HG03175 (cell line): ENCODE results near the gene TBC1D2.

Experiments used
- ATAC-seq: cut with Tn5 transposase; IDR thresholded peaks from one replicate; pipeline ENCODE4 v1.9.1; 2021; ENCODE audit warnings: mild to moderate bottlenecking, moderate library complexity; ENCODE audit not compliant: unreplicated experiment

Gene TBC1D2

DNA sequence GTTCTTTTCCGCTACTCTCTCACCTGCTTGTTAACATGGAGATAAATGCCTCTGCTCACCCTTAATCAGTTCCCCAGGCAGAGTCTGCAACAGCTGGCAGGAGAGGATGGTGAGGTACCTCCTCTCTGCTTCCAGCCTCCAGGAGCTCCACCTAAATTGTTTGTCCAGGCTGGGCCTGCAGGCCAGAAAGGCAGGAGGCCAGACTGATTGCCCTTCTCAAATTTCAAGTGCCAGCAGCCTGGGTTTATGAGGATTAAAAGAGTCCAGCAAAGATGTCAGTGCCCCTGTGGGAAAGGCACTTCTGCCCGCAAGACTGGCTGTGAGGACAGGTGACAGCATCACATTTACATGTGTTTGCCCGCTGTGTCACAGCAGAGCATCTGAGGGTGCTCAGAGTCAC lies 82.8 kb downstream of the TBC1D2 start:
- ATAC-seq, result no peak

DNA sequence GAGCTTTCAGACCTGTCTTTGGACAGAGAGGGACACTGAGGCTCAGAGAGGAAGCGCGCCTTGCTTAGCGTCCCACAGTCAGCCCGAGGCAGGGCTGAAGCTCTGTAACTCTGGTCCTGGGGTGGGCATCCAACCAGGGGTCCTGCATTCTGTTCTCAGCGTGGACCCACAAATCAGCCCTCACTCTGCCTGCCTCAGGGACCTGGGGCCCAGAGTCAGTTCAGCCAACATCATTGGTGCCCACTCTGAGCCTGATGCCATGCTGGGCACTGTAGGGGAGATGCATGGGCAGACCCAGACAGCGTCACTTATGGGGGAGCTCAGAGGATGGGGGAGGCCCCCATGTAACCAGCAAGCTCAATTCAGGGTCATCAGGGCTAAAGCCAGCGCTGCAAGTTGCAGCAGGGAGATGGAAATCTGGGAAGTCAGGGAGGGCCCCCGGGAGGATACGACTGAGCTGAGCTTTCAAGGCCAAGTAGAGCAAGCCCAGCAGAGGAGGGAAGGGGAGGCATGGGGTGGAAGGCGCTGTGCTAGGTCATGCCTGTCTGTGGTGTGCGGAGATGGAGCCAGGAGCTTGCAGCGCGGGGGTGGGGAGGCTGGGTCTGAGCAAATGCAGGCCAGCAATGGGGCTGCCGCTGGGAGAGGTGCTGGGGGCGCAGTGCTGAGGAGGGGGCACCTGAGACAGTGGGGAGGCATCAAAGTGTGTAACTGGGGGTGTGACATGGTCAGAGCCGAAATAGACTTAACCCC lies 84.1 kb downstream of the TBC1D2 start:
- ATAC-seq, result no peak

DNA sequence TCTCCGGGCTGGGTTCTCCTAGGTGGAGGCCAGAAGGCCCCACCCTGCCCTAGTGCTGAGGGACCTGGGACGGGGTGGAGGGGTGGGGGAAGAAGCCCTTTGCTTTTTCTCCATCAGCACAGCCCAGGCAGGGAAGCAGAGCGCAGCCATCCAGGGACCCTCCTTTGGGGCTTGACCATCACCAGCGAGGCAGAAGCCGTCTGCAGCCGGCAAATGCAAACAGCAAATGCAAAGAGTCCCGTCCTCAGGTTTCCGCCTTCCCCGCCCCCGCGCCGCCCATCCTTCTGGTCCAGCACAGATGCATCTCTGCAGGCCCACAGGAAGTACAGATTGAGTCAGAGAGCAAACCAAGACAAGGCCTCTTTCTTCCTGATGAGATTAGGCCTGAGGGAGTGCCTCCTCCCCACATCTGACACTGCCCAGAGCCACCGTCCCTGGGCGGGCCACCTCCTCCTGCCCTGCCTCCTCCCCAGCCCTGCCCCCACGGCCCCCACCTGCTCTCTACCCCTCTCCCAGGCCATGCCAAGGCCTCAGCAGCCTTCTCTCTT lies 86.4 kb downstream of the TBC1D2 start:
- peak; percentile 99 for ATAC-seq

DNA sequence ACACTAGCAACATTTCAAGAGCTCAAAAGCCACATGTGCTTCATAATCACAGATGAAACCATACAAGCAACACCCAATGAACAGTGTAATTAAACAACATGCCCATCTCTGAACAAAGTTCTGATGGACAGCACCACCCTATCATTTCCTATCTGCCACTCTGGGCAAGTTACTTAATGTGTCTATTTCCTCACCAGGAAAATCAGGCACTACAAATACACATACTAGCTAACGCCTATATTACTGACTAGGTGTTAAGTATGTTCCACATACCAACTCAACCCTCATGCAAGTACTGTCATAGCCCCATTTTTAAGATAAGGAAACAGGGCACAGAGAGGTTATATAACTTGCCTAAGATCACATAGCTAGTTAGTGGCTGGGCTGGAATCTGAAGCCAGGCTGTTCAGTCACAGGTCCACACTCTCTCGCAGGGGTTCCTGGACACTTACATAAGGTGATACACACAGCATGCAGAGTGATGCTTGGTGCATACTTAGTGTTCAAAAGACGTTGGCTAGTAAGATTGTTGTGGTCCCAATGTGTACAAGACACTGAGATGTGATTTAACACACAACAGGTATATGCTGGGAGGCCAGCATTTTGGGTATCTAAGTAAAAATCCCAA lies 87.2 kb downstream of the TBC1D2 start:
- ATAC-seq, result no peak

DNA sequence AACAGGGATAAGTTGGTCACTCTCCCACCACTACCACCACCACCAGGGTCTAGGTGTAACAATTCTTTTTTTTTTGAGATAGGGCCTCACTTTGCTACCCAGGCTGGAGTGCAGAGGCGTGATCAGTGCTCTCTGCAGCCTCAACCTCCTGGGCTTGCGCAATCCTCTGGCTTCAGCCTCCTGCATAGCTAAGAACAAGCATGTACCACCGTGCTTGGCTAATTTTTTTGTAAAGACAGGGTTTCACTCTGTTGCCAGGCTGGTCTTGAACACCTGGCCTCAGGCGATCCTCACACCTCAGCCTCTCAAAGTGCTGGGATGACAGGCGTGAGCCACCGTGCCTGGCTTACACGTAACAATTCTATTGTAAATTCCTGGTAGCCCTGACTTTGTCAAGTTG lies 90.5 kb downstream of the TBC1D2 start:
- ATAC-seq, result no peak

DNA sequence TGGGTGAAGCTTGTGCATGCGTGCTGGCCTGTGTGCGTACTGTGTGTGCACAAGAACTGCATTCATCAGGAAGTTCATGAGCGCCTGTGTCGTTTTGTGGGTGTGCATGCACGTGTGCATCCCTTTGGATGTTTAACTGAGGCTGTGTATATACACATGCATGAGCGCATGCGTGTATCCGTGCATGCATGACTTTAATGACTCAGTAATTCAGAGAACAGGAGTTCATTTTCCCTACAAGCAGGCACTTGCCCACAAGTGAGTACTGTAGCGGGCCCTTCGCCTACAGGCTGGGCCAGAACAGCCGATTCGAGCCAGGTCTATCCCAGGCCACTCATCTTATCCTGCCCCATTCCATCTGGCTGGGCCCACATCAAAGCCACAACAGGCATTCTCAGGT lies 92.8 kb downstream of the TBC1D2 start:
- no peak for ATAC-seq

DNA sequence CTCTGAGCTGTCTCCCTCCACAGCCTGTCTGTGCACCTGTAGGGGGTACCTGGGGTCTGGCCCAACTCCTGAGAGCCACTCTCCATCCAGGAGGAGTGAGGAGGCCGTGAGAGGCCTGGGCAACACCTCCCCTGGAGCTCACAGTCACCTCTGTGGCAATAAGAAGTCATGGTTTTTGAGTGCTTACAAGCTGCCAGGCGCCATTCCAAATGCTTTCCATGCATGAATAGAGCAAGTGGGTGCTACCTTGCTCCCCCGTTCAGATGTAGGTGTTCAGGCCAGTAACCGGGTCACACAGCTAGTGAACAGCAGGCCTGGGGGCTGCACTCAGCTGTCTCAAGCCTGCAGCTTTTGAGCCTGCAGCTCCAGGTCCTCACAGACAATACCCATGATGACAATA lies 93.6 kb downstream of the TBC1D2 start:
- ATAC-seq, result no peak

DNA sequence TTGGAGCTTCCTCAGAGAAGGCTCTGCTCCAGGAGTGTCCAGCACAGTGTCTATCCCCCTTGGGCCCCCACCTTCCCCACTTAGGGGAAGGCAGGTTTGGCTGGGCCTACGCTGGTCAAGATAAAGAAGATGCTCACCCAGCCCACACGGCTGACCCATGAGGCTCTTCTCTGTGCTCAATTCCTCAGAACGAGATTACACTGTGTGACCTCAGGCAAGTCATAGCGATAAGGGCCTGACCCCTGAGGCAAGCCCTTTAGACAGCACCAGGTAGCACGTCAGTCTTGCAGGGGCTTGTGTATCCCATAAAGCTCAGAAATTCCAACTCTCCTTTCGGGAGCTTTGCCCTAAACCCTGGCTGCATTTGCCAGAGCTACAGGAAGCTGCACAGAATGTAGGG lies 95.7 kb downstream of the TBC1D2 start:
- ATAC-seq, result no peak

DNA sequence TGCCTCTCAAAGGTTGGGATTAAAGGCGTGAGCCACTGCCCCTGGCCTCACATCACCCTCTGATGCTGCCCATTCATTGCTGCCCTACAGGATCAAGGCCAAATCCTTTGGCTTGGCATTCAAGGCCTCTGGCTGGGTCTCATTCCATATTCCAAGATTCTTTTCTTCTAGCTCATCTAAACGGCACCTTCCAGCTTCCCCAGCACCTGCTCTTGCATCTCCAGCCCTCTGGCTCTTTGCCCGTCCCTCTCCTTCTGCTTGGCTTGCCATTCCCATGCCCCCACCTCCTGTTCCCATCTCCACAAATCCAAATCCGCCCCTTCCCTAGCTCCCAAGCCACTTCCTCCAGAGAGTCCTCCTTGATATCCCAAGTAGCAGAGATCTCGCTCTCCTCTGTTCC lies 96.1 kb downstream of the TBC1D2 start:
- ATAC-seq, result no peak

DNA sequence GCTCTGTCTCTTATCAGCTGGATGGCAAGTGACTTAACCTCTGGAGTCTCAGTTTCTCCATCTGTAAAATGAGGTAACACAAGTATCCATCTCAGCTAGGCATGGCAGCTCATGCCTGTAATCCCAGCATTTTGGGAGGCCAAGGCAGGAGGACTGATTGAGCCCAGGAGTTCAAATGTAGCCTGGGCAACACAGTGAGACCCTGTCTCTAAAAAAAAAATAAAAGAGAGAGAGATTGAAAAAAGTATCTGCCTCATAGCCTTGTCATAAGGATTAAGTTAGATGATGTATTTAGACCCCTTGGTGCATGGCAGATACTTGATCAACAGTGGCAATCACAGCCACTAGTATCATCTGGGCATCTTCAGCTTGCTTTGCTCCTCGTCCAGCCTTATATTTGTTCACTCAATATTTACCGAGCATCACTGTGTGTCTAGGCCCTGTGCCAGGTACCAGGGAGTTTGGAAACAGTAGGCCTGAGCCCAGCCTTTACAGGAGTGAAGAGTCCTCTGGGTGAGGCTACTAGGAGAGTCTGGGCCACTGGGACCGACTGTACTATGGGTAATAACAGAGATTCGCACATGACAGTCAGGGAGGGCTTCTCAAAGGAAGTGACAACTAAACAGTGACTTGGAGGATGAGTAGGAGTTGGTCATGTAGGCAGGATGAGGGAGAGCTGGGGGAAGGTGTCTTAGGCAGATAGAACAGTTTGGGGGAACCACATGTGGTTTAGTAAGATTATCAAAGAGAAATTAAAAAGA lies 97.2 kb downstream of the TBC1D2 start:
- ATAC-seq, result no peak

DNA sequence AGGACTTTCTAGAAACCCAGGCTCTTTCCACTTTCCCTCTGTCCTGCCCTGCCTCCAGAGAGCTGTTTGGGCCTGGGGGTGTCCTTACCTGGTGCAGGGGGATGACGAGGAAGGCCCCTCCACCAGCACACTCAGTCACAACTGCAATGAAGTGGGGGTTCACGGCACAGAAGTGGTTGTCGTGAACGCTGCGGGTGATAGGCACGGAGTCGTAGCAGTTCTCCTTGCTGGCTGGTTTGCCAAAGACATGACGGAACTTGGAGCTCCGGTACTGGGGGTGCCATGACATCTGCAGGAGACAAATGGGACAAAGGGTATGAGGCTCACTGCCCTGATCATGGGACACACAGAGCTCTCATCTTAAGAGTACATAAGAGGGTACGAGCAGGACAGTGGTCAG lies 98.1 kb downstream of the TBC1D2 start:
- no peak for ATAC-seq

DNA sequence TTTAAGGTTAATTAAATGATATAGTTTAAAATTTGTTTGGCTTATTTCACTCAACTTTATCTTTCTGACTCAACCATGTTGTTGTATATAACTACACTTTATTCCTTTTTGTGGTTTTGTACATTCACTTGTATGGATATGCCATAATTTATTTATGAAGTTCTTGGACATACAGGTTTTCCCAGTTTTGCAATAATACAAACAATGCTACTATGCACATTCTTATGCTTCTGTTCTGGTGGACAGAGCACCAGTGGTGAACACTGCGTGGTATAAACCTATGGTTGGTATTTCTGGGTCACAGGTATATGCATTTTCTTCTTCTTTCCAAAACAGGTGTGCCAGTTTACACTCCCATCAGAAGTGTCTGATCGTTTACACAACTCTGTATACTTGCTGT lies 100.8 kb downstream of the TBC1D2 start:
- ATAC-seq, result no peak

DNA sequence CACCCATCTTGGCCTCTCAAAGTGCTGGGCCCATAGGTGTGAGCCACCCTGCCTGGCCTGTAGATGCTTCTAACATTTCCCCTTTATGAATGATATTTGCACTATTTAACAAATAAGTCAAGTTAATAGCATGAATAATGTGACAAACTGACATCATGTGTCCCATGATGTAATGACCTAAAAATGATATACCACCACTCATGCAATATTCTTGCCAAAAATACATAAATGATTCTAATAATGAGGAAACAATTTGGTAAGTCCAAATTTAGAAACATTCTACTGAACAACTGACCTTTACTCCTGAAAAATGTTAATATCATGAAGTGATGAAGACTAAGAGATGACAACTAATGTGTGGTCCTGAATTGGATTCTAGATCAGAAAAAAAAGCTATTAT lies 102.9 kb downstream of the TBC1D2 start:
- no peak for ATAC-seq

DNA sequence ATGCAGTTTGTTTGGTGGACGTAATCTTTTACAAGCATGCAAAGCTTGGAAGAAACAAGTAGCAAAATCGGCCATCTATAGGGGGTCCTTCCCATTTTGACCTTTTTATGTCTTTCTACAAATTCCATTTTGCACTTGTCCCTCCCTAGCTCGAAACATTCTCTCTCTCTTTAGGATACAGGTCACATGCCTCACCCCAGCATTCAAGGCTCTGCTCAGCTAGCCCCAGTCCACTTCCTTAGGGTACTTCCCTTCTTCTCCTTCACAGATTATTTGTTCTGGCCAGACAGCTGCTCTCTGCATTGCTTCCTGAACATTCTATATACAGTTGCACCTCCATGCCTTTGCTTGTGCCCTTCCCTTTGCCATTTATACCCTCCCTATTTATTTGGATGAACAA lies 104.7 kb downstream of the TBC1D2 start:
- no peak for ATAC-seq

DNA sequence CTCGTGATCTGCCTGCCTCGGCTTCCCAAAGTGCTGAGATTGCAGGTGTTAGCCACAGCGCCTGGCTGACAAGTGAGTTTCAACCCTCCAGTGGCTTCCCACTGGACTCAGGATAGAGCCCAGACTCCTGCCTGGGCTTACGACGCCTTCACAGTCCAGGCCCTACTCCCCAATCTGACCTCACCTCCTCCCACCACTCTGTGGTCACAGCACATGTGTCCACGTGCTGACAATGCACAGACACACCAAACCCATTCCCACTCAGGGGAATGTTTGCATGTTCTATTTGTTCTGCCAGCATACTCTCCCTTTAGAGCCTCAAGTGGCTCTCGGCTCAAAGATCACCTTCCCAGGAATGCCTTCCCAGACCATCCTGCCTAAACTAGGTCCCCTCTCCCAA lies 105.3 kb downstream of the TBC1D2 start:
- ATAC-seq, result no peak

DNA sequence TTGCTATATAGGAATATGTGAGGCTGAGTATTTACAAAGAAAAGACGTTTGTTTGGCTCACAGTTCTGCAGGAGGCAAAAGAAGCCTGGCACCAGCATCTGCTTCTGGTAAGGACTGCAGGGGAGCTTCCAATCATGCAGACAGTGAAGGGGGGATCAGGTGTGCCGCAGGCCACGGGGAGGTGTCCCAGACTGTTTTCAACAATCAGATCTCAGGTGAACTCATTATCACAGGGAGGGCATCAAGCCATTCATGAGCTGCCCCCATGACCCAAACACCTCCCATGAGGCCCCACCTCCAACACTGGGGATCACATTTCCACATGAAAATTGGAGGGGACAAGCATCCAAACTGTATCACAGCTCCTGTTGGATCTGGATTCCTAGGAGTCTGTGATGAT lies 106.0 kb downstream of the TBC1D2 start:
- no peak for ATAC-seq
